ENCODE data around the gene SMCP. TPM values are rescaled to one million over a fixed set of nuclear protein-coding genes. Genes with fewer than 3 reads are reported as not detected.

Gene SMCP
- total and polyA plus RNA-seq, 2 donors (not counting 1 experiment from before 2014, with no cell fraction given), result not detected

DNA sequence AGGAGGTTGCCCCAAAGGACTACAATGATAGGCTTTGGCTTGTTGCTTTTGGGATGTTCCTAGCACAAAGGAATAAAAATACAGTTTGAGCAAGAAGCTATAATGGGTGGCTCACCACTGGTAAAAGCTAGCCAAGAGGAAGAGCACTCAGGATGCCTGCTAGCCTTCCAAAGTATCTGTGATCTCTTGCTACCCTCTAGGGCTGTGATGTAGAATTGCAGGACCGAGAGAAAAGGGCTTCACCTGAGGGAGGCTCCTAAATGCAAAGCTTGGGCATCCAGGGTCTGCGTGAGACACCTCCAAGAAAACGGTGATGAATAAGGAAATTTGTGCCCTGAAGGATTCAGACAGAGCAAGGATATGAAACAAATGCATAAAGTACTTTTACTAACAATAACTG is 48.0 kb downstream of the SMCP start:
- peaks cover 18% of the 10 kb centered on the region for H3K27me3 Mint-ChIP-seq
- no peak overlapping the region for H3K27ac Mint-ChIP-seq
- DNase-seq, result no peak
- no peaks in the 10 kb centered on the region for H4K20me1 ChIP-seq (ENCODE audit: control insufficient read depth, insufficient read depth, low read length, poor library complexity, severe bottlenecking)
- CTCF ChIA-PET, result interaction anchor here (1.4 kb wide), 1 partner anchor 55 kb away, joined by 4 read pairs; no protein-coding TSS in a partner anchor
- peaks cover 0 to 7% (median 5%) of the 10 kb centered on the region in 4 experiments for H3K27me3 ChIP-seq (replicated peaks in 1 of 4; ENCODE audit: control extremely low read depth in 1 of 4, control insufficient read depth in 3 of 4, insufficient read depth in 4 of 4, low read length in 3 of 4)
- no peak overlapping the region for H3K9ac ChIP-seq (ENCODE audit: low read length)
- no peaks in the 10 kb centered on the region for H3K79me2 ChIP-seq (ENCODE audit: control insufficient read depth, insufficient read depth, low read length)
- no peak overlapping the region for H3K4me3 Mint-ChIP-seq
- no peaks in the 10 kb centered on the region for H3K4me1 ChIP-seq (ENCODE audit: control insufficient read depth in 2 of 2, insufficient read depth in 2 of 2, low read length in 2 of 2)
- no peak for ATAC-seq (ENCODE audit: low read depth)
- no peak overlapping the region for H3K27ac ChIP-seq (ENCODE audit: low read length in 2 of 2)
- no peak for TF ChIP-seq EZH2 (IDR thresholded peaks at IDR 0.05; ENCODE audit: borderline replicate concordance, insufficient read depth, low read depth, low read length, poor library complexity, severe bottlenecking)
- TF ChIP-seq CTCF (IDR thresholded peaks at IDR 0.05), result no peak
- no peak overlapping the region for H3K4me2 ChIP-seq (replicated peaks; ENCODE audit: low read depth, low read length, poor library complexity, severe bottlenecking)
- intact Hi-C loops (cut with micrococcal nuclease), result no loop called here
- H3K9me3 ChIP-seq (ENCODE audit: control extremely low read depth in 1 of 3, control insufficient read depth in 2 of 3, insufficient read depth in 1 of 3, low read length in 2 of 3), result no peaks in the 10 kb centered on the region
- POLR2A ChIA-PET, result no interaction called here
- H3K36me3 ChIP-seq (replicated peaks in 1 of 2; ENCODE audit: control extremely low read depth in 1 of 2, control insufficient read depth in 1 of 2, extremely low read depth in 1 of 2, insufficient read depth in 2 of 2, low read length in 1 of 2), result no peaks in the 10 kb centered on the region
- no peak overlapping the region for H2AFZ ChIP-seq (ENCODE audit: insufficient read depth, low read depth, low read length, poor library complexity, severe bottlenecking)
- no peaks in the 10 kb centered on the region for H3K9me3 Mint-ChIP-seq (ENCODE audit: insufficient read depth)
- H3K4me1 Mint-ChIP-seq, result no peaks in the 10 kb centered on the region
- H3K4me3 ChIP-seq (ENCODE audit: control extremely low read depth in 1 of 5, extremely low read depth in 1 of 5, insufficient read depth in 1 of 5, low read depth in 2 of 5, low read length in 4 of 5), result no peak overlapping the region
- WGBS (ENCODE audit: insufficient coverage), result 50% methylated on average over 2 of the region's 3 CpGs

- WGBS (ENCODE audit: insufficient coverage), result no CpG with 5 or more reads among the region's 3 CpGs
- DNase-seq, result no peak
- Histone ChIP-seq H2AFZ (ENCODE audit: insufficient read depth, low read depth, low read length, poor library complexity, severe bottlenecking) (no peak overlapping the region), H3K4me2 (replicated peaks; ENCODE audit: low read depth, low read length, poor library complexity, severe bottlenecking) (no peak overlapping the region), H3K36me3 (replicated peaks in 1 of 2; ENCODE audit: control extremely low read depth in 1 of 2, control insufficient read depth in 1 of 2, extremely low read depth in 1 of 2, insufficient read depth in 2 of 2, low read length in 1 of 2) (no peaks in the 10 kb centered on the region), H3K9ac (ENCODE audit: low read length) (no peak overlapping the region), H4K20me1 (ENCODE audit: control insufficient read depth, insufficient read depth, low read length, poor library complexity, severe bottlenecking) (no peaks in the 10 kb centered on the region), H3K4me1 (ENCODE audit: control insufficient read depth in 2 of 2, insufficient read depth in 2 of 2, low read length in 2 of 2) (no peaks in the 10 kb centered on the region), H3K9me3 (ENCODE audit: control extremely low read depth in 1 of 3, control insufficient read depth in 2 of 3, insufficient read depth in 1 of 3, low read length in 2 of 3) (no peaks in the 10 kb centered on the region), H3K4me3 (ENCODE audit: control extremely low read depth in 1 of 5, extremely low read depth in 1 of 5, insufficient read depth in 1 of 5, low read depth in 2 of 5, low read length in 4 of 5) (no peak overlapping the region), H3K27ac (ENCODE audit: low read length in 2 of 2) (no peak overlapping the region), H3K79me2 (ENCODE audit: control insufficient read depth, insufficient read depth, low read length) (no peaks in the 10 kb centered on the region), H3K27me3 (replicated peaks in 1 of 4; ENCODE audit: control extremely low read depth in 1 of 4, control insufficient read depth in 3 of 4, insufficient read depth in 4 of 4, low read length in 3 of 4) (peaks cover 0 to 3% (median 1%) of the 10 kb centered on the region in 4 experiments)
- no peak for ATAC-seq (ENCODE audit: low read depth)
- ChIA-PET CTCF (no interaction called here), POLR2A (no interaction called here)
- TF ChIP-seq EZH2 (IDR thresholded peaks at IDR 0.05; ENCODE audit: borderline replicate concordance, insufficient read depth, low read depth, low read length, poor library complexity, severe bottlenecking) (no peak), CTCF (IDR thresholded peaks at IDR 0.05) (no peak)
- Mint-ChIP-seq H3K27ac (no peak overlapping the region), H3K4me1 (no peaks in the 10 kb centered on the region), H3K27me3 (peaks cover 4% of the 10 kb centered on the region), H3K4me3 (no peak overlapping the region), H3K9me3 (ENCODE audit: insufficient read depth) (no peaks in the 10 kb centered on the region)
- intact Hi-C loops (cut with micrococcal nuclease), result no loop called here
These were observed 50.5 kb downstream of the SMCP start for GRCh38 chr1:152928671-152929070.
